Measurements from ENCODE around the gene MRPL55. TPM values are rescaled to one million over a fixed set of nuclear protein-coding genes. Genes with fewer than 3 reads are reported as not detected.

The MRPL55 gene
- total and polyA plus RNA-seq, 2 of the 4 experiments (the other 2 are of a cell fraction) = 48.9 to 95.4 TPM

DNA sequence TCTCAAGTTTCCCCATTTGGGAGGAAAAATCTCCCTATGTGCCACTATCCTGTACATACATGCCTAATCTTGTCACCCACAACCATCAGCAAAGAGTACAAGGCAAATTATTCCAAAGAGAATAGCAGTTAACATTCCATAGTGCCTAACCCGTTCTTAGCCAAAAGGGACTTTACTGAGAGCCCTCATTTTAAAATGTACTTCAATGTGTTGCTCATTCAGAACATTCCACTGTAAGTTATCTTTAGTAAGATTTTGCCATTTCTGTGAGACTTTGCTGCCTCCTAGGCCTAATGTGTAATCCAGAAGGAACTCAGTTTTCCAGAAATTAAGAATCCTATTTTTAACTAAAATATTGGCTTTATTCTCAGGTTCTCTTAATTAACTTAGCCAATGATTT is 11.3 kb upstream of the MRPL55 start:
- Histone ChIP-seq H3K27me3 (ENCODE audit: control insufficient read depth, insufficient read depth, low read length) (peaks cover 12% of the 10 kb centered on the region), H3K4me1 (ENCODE audit: control insufficient read depth, insufficient read depth, low read length) (peaks cover 2% of the 10 kb centered on the region; the same call in 1 of the 2 replicates), H3K23ac (ENCODE audit: low read depth, low read length) (no peak overlapping the region), H4K5ac (ENCODE audit: low read depth, low read length) (no peak overlapping the region), H3K4ac (ENCODE audit: low read depth, low read length) (no peak overlapping the region), H3K9me1 (ENCODE audit: insufficient read depth, low read length) (no peaks in the 10 kb centered on the region), H3K18ac (ENCODE audit: low read depth, low read length) (no peak overlapping the region), H2BK15ac (ENCODE audit: low read depth, low read length) (no peak overlapping the region), H3K56ac (ENCODE audit: extremely low read depth, insufficient read depth, low read length) (no peak overlapping the region), H3K27ac (ENCODE audit: insufficient read depth, low read length) (no peak overlapping the region), H3K4me2 (ENCODE audit: low read depth, low read length) (no peak overlapping the region), H3K9me3 (ENCODE audit: control insufficient read depth, insufficient read depth, low read length) (no peaks in the 10 kb centered on the region), H2AK5ac (ENCODE audit: low read depth, low read length) (no peak overlapping the region), H2BK120ac (ENCODE audit: low read depth, low read length) (no peak overlapping the region), H4K20me1 (ENCODE audit: insufficient read depth, low read length) (no peaks in the 10 kb centered on the region), H3K14ac (replicated peaks; ENCODE audit: low read depth, low read length) (no peak overlapping the region), H2BK20ac (ENCODE audit: low read depth, low read length) (no peak overlapping the region), H4K91ac (ENCODE audit: insufficient read depth, low read depth, low read length) (no peak overlapping the region), H4K8ac (ENCODE audit: low read depth in 2 of 2, low read length in 2 of 2) (no peak overlapping the region), H3K9ac (ENCODE audit: low read depth, low read length) (no peak overlapping the region), H2BK5ac (ENCODE audit: low read depth, low read length, poor library complexity, severe bottlenecking) (no peak overlapping the region), H2AK9ac (replicated peaks; ENCODE audit: low read depth, low read length, poor library complexity) (no peak overlapping the region), H2AFZ (replicated peaks; ENCODE audit: low read length, poor library complexity) (no peak overlapping the region), H3K36me3 (ENCODE audit: control insufficient read depth, insufficient read depth, low read length) (no peaks in the 10 kb centered on the region), H3K4me3 (ENCODE audit: insufficient read depth, low read depth, low read length) (no peak overlapping the region), H3K79me1 (ENCODE audit: low read depth in 1 of 2, low read length in 2 of 2) (no peaks in the 10 kb centered on the region)
- DNase-seq (no peak), ATAC-seq (ENCODE audit: low read depth) (peak; percentile 40; the same call in 1 of the 2 replicates)
- dilution Hi-C loops (cut with HindIII; ENCODE audit: low sequenced_read_pairs, unreplicated experiment) = no loop called here
- CTCF ChIA-PET = interaction anchor here (0.8 to 1.5 kb wide), 2 partner anchors 10 kb away, joined by 3 to 4 read pairs; no protein-coding TSS in a partner anchor
- TF ChIP-seq RCOR1 (IDR thresholded peaks at IDR 0.05; ENCODE audit: insufficient replicate concordance, low read length) (no peak), NFE2L2 (IDR thresholded peaks at IDR 0.05; ENCODE audit: low read depth, low read length) (no peak), RFX5 (IDR thresholded peaks at IDR 0.05; ENCODE audit: low read depth, low read length) (no peak), BHLHE40 (IDR thresholded peaks at IDR 0.05; ENCODE audit: low read depth, low read length) (no peak), RAD21 (IDR thresholded peaks at IDR 0.05; ENCODE audit: low read length) (no peak), MAZ (IDR thresholded peaks at IDR 0.05; ENCODE audit: borderline replicate concordance, low read depth, low read length) (no peak), CEBPB (IDR thresholded peaks at IDR 0.05; ENCODE audit: low read depth, low read length) (no peak), POLR2A (IDR thresholded peaks at IDR 0.05; ENCODE audit: low read depth, low read length) (no peak), CHD1 (IDR thresholded peaks at IDR 0.05; ENCODE audit: low read depth, low read length) (no peak), MXI1 (IDR thresholded peaks at IDR 0.05; ENCODE audit: borderline replicate concordance, low read depth, low read length) (no peak)
- TF ChIP-seq, protein P1, sequence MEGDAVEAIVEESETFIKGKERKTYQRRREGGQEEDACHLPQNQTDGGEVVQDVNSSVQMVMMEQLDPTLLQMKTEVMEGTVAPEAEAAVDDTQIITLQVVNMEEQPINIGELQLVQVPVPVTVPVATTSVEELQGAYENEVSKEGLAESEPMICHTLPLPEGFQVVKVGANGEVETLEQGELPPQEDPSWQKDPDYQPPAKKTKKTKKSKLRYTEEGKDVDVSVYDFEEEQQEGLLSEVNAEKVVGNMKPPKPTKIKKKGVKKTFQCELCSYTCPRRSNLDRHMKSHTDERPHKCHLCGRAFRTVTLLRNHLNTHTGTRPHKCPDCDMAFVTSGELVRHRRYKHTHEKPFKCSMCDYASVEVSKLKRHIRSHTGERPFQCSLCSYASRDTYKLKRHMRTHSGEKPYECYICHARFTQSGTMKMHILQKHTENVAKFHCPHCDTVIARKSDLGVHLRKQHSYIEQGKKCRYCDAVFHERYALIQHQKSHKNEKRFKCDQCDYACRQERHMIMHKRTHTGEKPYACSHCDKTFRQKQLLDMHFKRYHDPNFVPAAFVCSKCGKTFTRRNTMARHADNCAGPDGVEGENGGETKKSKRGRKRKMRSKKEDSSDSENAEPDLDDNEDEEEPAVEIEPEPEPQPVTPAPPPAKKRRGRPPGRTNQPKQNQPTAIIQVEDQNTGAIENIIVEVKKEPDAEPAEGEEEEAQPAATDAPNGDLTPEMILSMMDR (conservative IDR thresholded peaks at IDR 0.05; ENCODE audit: low read depth, low read length) = no peak
- POLR2A ChIA-PET (ENCODE audit: unreplicated experiment) = no interaction called here
- intact Hi-C loops (cut with micrococcal nuclease) = no loop called here
- no CpG with 5 or more reads among the region's 1 CpG for WGBS, 2 experiments (ENCODE audit: extremely low coverage in 2 of 2, insufficient read length in 1 of 2)
- BruUV-seq (replicated peaks) = no TSS peak
- in situ Hi-C loops (cut with MboI; ENCODE audit: low sequenced_read_pairs) = no loop called here
